GM18505 (cell line): Measurements from ENCODE around the gene SUPT3H.

Source experiments
- ATAC-seq: cut with Tn5 transposase; IDR thresholded peaks from one replicate; pipeline ENCODE4 v1.9.1; 2021; ENCODE audit not compliant: unreplicated experiment
- POLR2A ChIP-seq: IDR thresholded peaks from 4 replicates; pipeline ENCODE4 v1.6.1; 2011; ENCODE audit warnings: borderline replicate concordance; ENCODE audit not compliant: insufficient read depth, insufficient read length; ENCODE audit errors: extremely low read depth

SUPT3H gene

DNA sequence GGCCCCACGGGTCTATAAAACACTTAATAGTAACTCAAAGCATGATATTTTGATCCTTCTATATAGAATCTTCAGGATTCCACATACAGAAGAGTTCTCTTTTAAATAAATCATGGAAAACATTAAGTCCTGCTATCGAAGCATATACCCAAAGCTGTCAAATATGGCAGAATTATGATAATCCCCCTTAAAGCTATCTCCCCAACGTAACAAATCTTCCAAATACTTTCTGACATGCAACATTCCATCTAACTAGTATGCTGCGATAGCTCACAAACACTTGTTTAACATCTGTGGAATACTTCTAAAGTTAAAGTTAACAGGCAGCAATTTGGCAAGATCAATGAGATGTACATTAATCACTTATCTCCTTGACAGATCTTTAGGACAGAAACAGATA lies 420.6 kb downstream of the SUPT3H start:
- no peak for ATAC-seq
- no peak for TF ChIP-seq POLR2A

GRCh38 chr6:44956396-44956795 lies 421.3 kb downstream of the SUPT3H start:
- no peak for ATAC-seq
- TF ChIP-seq POLR2A = no peak

- ATAC-seq = no peak
- no peak for TF ChIP-seq POLR2A
These were observed 422.6 kb downstream of the SUPT3H start for GRCh38 chr6:44955145-44955544.

DNA sequence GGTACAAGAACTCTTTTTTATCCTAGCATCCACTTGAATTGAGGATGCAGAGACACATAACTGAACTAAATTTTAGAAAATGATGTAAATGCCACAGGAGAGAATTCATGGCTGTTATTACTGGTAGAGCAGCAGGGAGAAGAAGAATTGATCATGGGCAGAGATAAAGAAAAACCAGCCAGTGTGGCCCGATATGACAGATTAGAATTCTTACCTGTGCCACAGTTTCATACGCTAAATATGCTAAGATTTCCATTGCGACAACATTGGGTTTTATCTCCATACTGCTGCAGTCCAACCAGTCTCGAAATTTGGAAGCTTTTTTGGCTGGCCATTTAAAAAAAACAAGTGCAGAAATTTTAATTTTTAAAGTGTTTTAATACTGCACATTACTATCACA lies 423.5 kb downstream of the SUPT3H start:
- no peak for TF ChIP-seq POLR2A
- ATAC-seq = no peak

- no peak for ATAC-seq
- TF ChIP-seq POLR2A = no peak
These were observed 426.4 kb downstream of the SUPT3H start for GRCh38 chr6:44951253-44951747.

DNA sequence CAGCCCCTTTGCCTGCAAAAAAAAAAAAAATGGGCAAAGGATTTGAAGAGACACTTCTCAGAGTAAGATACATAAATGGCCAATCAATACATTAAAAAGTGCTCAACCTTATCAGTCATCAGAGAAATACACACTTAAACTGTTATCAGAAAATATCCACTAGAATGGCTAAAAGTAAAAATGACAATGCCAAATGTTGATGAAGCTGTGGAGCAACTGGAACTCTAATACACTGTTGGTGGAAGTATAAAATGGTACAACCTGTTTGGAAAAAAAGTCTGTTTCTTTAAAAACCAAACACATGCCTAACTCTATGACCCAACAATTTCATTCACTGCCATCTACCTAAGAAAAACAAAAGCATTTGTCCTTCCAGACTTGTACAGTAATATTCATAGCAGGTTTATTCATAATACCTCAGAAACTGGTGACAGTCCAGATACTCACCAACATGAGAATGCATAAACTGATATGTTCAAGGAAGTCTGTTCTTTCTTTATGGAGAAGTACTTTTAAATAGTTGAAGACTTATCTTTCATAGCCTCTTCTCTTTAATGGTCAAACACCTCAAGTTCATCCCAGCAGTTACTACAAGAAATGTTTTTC lies 428.0 kb downstream of the SUPT3H start:
- TF ChIP-seq POLR2A = no peak

DNA sequence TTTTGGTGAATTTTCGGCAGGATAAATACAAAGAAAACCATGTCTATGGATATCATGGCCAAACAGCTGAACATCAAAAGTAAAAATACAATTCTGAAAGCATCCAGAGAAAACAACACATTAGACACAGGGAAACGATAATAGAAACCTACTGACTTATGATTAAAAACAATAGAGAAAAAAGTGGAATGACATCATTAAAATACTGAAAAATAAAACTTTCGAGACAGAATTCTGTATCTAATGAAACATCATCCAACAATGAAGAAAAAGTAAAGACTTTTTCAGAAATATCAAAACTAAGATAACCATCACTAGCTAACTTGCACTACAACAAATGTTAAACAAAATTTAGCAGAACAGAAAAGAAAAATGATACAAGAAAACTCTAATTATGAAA lies 434.2 kb downstream of the SUPT3H start:
- no peak for ATAC-seq
- TF ChIP-seq POLR2A = no peak

More for the DNA sequence above, 428.0 kb downstream of the SUPT3H start:
- ATAC-seq = no peak

GRCh38 chr6:44942798-44943197 lies 434.9 kb downstream of the SUPT3H start:
- ATAC-seq = no peak
- TF ChIP-seq POLR2A = no peak

- ATAC-seq = no peak
- TF ChIP-seq POLR2A = no peak
These were observed 435.5 kb downstream of the SUPT3H start for GRCh38 chr6:44942201-44942600.

DNA sequence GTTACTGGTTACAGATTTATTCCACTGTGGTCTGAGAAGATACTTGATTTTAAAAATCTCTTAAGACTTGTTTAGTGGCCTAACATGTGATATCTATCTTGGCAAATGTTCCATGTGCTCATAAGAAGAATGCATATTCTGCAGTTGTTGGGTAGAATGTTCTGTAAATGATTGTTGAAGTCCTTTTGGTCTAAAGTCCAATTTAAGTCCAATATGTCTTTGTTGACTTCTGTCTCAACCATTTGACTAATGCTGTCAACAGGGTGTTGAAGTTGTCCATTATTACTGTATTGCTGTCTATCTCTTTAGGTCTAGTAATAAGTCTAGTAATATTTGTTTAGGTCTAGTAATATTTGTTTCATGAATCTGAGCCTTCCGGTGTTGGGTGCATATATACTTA lies 437.4 kb downstream of the SUPT3H start:
- no peak for ATAC-seq
- TF ChIP-seq POLR2A = no peak

DNA sequence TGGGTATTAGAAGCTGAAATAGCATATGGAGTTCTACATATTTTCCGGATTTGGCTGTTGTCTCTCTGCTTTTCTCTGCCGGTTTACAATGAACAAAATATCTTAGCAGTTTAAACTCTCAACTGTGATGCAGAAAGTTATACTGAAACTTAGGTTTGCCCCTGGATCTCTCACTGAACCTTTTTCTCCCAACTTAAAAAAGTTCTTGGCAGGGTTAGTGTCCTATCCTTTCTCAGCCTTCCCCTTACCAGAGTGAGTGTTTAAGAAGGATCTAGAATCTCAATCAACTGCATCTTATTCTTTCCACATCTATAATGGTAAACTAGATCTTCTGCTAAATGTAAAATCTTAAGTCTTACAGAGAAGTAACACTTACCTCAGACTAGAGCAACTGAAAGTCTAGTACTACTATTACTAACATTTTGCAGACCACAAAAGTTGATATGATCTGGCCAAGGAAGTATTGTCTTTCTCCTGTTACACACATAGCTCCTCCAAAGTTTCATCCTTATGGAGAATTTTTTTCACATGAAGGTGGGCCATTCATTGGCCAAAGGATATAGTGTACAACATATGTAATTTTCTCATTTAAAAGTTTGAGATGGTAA lies 441.9 kb downstream of the SUPT3H start:
- no peak for TF ChIP-seq POLR2A
- ATAC-seq = no peak

DNA sequence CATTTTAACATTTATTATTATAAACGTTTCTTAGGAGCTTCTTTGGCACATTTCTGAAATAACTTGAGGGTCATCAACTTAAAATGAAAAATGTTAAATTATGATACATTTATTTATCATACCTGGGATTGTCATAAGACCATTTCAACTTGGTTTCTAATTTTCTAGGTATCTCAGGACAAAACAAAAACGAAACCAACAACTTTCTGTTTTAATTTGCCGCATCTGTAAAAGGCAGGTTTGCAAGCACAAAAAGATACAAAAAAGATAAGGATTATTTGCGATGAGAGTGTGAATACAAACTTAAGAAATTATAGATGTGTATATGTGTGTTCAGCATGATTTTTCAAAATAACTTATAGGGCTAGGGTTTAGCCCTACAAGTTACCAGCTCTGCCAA lies 444.6 kb downstream of the SUPT3H start:
- no peak for TF ChIP-seq POLR2A
- no peak for ATAC-seq

GRCh38 chr6:44932651-44933091 lies 445.1 kb downstream of the SUPT3H start:
- ATAC-seq = no peak
- TF ChIP-seq POLR2A = no peak

DNA sequence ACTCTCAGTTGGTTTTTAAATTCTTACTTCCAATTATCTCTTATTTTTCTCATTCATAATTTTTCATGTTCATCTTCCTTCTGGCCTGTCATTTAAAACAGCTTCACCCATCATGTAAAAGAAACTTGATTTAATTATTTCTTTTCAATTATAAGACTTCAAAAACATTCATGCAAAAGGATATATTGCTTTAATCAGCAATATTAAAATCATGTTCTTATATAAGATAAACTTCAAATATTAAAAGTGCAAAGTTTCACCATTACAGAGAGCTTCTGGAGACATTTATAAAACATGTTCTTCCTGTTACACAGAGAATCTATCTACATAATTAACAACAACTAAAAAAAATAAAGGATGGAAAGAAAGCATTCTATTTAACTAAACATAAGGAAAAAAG lies 446.3 kb downstream of the SUPT3H start:
- ATAC-seq = no peak
- TF ChIP-seq POLR2A = no peak
